Mesendoderm (in vitro differentiated cells): Measurements from ENCODE around the gene BRSK1.

Experiments
- DNase-seq: peaks from one replicate; pipeline ENCODE4 v3.0.0; 2013
- H2AK5ac ChIP-seq: 2 replicates; pipeline ENCODE4 v1.6.1; 2013; ENCODE audit warnings: low read length, inconsistent platforms
- H2BK120ac ChIP-seq: 2 replicates; pipeline ENCODE4 v1.6.1; 2013; ENCODE audit warnings: low read depth, mild to moderate bottlenecking, low read length, moderate library complexity, mixed read lengths
- H2BK15ac ChIP-seq: replicated peaks from 2 replicates; pipeline ENCODE4 v1.6.1; 2013; ENCODE audit warnings: low read depth, mild to moderate bottlenecking, moderate library complexity
- H2BK5ac ChIP-seq: 2 replicates; pipeline ENCODE4 v1.6.1; 2013; ENCODE audit warnings: low read length, inconsistent platforms
- H3K18ac ChIP-seq: 2 replicates; pipeline ENCODE4 v1.6.1; 2013; ENCODE audit warnings: mild to moderate bottlenecking, low read length, mixed read lengths
- H3K23ac ChIP-seq: one replicate; pipeline ENCODE4 v1.6.1; 2013; ENCODE audit warnings: low read length
- H3K27ac ChIP-seq: 2 replicates; pipeline ENCODE4 v1.5.1; 2013; ENCODE audit warnings: low read depth, mild to moderate bottlenecking, inconsistent platforms, low read length, moderate library complexity
- H3K27me3 ChIP-seq: 2 replicates; pipeline ENCODE4 v1.6.1; 2013; ENCODE audit warnings: low read length, control low read depth, mild to moderate bottlenecking, inconsistent platforms; ENCODE audit not compliant: insufficient read depth, poor library complexity
- H3K36me3 ChIP-seq: 2 replicates; pipeline ENCODE4 v1.6.1; 2013; ENCODE audit warnings: low read length, inconsistent platforms; ENCODE audit not compliant: control insufficient read depth, insufficient read depth
- H3K4ac ChIP-seq: one replicate; pipeline ENCODE4 v1.6.1; 2013; ENCODE audit warnings: low read depth, mild to moderate bottlenecking, low read length, moderate library complexity
- H3K4me1 ChIP-seq: 2 replicates; pipeline ENCODE4 v1.6.1; 2013; ENCODE audit warnings: low read depth, low read length, inconsistent platforms; ENCODE audit not compliant: control insufficient read depth
- H3K4me2 ChIP-seq: 2 replicates; pipeline ENCODE4 v1.6.1; 2013; ENCODE audit warnings: low read length
- H3K4me3 ChIP-seq: 2 replicates; pipeline ENCODE4 v1.5.1; 2013; ENCODE audit warnings: mild to moderate bottlenecking, low read length
- H3K56ac ChIP-seq: one replicate; pipeline ENCODE4 v1.6.1; 2013; ENCODE audit warnings: low read length
- H3K79me1 ChIP-seq: 2 replicates; pipeline ENCODE4 v1.6.1; 2013; ENCODE audit warnings: low read length, inconsistent platforms
- H3K79me2 ChIP-seq: 2 replicates; pipeline ENCODE4 v1.6.1; 2013; ENCODE audit warnings: mild to moderate bottlenecking, low read length; ENCODE audit not compliant: control insufficient read depth, insufficient read depth
- H3K9ac ChIP-seq: 2 replicates; pipeline ENCODE4 v1.6.1; 2013; ENCODE audit warnings: low read length, inconsistent platforms
- H4K5ac ChIP-seq: one replicate; pipeline ENCODE4 v1.6.1; 2013; ENCODE audit warnings: low read length
- H4K8ac ChIP-seq: one replicate; pipeline ENCODE4 v1.6.1; 2013; ENCODE audit warnings: low read depth, mild to moderate bottlenecking, control low read depth, low read length, moderate library complexity
- WGBS: extraction: QIAGEN DNeasy Blood & Tissue Kit; methylation state at CpG from one replicate; pipeline ENCODE4 v1.1.7; 2013; ENCODE audit warnings: low lambda C conversion rate, missing lambda C conversion rate; ENCODE audit not compliant: insufficient coverage; ENCODE audit errors: extremely low coverage; 5-methylcytosine and 5-hydroxymethylcytosine counted together

Gene BRSK1

DNA sequence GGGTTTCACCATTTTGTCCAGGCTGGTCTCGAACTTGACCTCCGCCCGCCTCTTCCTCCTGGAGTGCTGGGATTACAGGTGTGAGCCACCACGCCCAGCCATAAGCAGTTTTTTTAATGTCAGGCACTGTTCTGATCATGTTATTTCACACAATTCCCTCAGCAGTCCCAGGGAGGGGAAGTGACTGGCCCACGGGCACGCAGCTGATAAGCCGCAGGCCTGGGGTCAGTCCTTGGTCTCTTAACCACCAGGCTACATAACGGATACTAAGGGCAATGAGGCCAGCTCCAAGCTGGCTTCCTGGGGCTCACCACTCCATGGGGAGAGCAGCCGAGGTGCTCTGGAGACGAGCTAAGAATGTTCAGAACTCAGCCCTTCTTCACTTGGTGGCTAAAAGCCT, 13.5 kb downstream of the BRSK1 start:
- Histone ChIP-seq H3K4me1 (peaks cover 2% of the 10 kb centered on the region), H3K27me3 (no peaks in the 10 kb centered on the region), H3K18ac (no peak overlapping the region), H3K79me1 (no peaks in the 10 kb centered on the region), H3K56ac (no peak overlapping the region), H3K4me2 (no peak overlapping the region), H2BK15ac (no peak overlapping the region), H2BK5ac (no peak overlapping the region), H2BK120ac (no peak overlapping the region), H3K9ac (no peak overlapping the region), H3K4me3 (no peak overlapping the region), H4K5ac (no peak overlapping the region), H3K27ac (no peak overlapping the region), H2AK5ac (no peak overlapping the region), H3K79me2 (no peaks in the 10 kb centered on the region), H3K23ac (no peak overlapping the region), H4K8ac (no peak overlapping the region), H3K4ac (no peak overlapping the region), H3K36me3 (no peaks in the 10 kb centered on the region)
- WGBS, result no CpG with 5 or more reads among the region's 10 CpGs
- DNase-seq, result no peak

- no peak overlapping the region for H3K9ac ChIP-seq
- no CpG with 5 or more reads among the region's 10 CpGs for WGBS
- no peak overlapping the region for H2BK120ac ChIP-seq
- H3K79me2 ChIP-seq, result no peaks in the 10 kb centered on the region
- no peak for DNase-seq
- no peak overlapping the region for H3K23ac ChIP-seq
- no peak overlapping the region for H3K18ac ChIP-seq
- H4K8ac ChIP-seq, result no peak overlapping the region
- H4K5ac ChIP-seq, result no peak overlapping the region
- H3K79me1 ChIP-seq, result no peaks in the 10 kb centered on the region
- no peak overlapping the region for H3K4me3 ChIP-seq
- H2AK5ac ChIP-seq, result no peak overlapping the region
- H3K4ac ChIP-seq, result no peak overlapping the region
- H2BK15ac ChIP-seq, result no peak overlapping the region
- H3K36me3 ChIP-seq, result peaks cover 6% of the 10 kb centered on the region
- no peak overlapping the region for H3K4me2 ChIP-seq
- no peak overlapping the region for H3K56ac ChIP-seq
- H2BK5ac ChIP-seq, result no peak overlapping the region
- peaks cover 2% of the 10 kb centered on the region for H3K4me1 ChIP-seq
- H3K27me3 ChIP-seq, result no peaks in the 10 kb centered on the region
- H3K27ac ChIP-seq, result no peak overlapping the region
Measured at GRCh38 chr19:55299991-55300390, 16.2 kb downstream of the BRSK1 start.

DNA sequence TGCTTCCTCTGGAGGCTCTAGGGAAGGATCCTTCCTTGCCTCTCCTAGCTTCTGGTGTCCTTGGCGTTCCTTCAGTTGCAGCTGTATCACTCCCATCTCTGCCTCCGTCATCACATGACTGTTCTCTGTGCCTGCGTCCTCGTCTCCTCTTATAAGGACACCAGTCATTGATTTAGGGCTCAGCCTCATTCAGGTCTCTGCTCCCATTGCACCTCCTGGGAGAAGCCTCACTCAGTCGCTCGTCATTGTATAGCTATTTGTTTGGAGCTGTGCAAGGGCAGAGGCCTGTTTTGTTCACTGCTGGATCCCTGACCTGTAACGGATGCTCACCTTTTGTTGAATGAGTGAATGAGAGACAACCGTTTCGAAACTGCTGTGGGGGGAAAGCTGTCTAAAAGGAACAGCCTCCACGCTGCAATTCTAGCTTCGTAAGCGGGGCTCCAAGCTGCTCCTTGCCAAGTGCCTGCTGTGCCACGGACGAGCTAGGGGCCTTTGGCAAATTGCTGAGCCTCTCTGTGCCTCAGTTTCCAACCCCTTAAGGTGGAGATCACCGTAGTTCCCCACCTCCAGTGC, 17.2 kb downstream of the BRSK1 start:
- Histone ChIP-seq H3K27me3 (no peaks in the 10 kb centered on the region), H4K5ac (no peak overlapping the region), H3K18ac (no peak overlapping the region), H4K8ac (no peak overlapping the region), H3K9ac (peak overlapping the region; percentile 68), H2BK15ac (no peak overlapping the region), H3K56ac (peak overlapping the region; percentile 86), H3K4me3 (no peak overlapping the region), H3K27ac (no peak overlapping the region), H3K23ac (no peak overlapping the region), H2BK120ac (no peak overlapping the region), H3K79me2 (no peaks in the 10 kb centered on the region), H3K4ac (no peak overlapping the region), H3K4me2 (no peak overlapping the region), H3K36me3 (peaks cover 8% of the 10 kb centered on the region), H3K4me1 (peaks cover 2% of the 10 kb centered on the region), H2BK5ac (no peak overlapping the region), H2AK5ac (no peak overlapping the region), H3K79me1 (no peaks in the 10 kb centered on the region)
- DNase-seq, result no peak
- WGBS, result no CpG with 5 or more reads among the region's 15 CpGs

DNA sequence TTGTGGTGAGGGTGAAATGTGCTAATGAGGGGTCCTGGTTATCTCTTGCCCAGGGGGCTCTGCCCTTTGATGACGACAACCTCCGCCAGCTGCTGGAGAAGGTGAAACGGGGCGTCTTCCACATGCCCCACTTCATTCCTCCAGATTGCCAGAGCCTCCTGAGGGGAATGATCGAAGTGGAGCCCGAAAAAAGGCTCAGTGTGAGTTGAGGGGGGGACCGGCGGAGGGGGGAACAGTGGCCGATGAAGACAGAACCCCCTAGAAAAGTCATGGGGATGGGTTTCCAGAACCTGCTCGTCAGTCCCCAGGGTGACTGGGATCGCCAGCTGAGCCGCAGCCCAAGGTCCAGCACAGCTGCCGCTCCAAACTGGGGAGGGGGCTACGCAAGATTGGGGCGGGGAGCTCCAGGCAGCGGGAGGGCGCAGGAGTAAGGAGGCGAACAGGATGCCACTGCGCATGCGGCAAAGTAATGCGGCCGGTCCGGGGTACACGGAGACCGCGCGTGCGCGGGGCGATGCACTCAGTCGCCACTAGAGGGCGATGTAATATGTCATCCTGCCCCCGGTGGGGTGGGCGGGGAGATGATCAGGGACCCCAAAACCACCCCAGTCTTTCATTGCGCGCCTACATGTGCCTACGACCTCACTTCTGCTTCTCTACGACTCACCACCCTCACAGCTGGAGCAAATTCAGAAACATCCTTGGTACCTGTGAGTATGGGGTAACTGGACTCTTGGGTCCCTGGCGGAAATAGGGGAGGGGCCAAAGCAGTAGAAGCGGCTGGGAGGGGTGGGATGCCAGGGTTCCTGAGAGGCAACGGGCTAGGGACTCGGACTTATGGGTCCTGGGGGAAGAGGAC, 17.9 kb downstream of the BRSK1 start:
- H3K56ac ChIP-seq, result peak overlapping the region; percentile 86
- H3K36me3 ChIP-seq, result peaks cover 8% of the 10 kb centered on the region
- H3K27me3 ChIP-seq, result no peaks in the 10 kb centered on the region
- H2BK5ac ChIP-seq, result no peak overlapping the region
- peak overlapping the region; percentile 23 for H3K4me2 ChIP-seq
- H2AK5ac ChIP-seq, result no peak overlapping the region
- no peaks in the 10 kb centered on the region for H3K79me2 ChIP-seq
- H4K8ac ChIP-seq, result no peak overlapping the region
- DNase-seq, result peak; percentile 77
- H2BK120ac ChIP-seq, result no peak overlapping the region
- peak overlapping the region; percentile 68 for H3K9ac ChIP-seq
- no peak overlapping the region for H3K4ac ChIP-seq
- no peak overlapping the region for H3K27ac ChIP-seq
- no peak overlapping the region for H2BK15ac ChIP-seq
- no peaks in the 10 kb centered on the region for H3K79me1 ChIP-seq
- no peak overlapping the region for H3K4me3 ChIP-seq
- no CpG with 5 or more reads among the region's 42 CpGs for WGBS
- H3K18ac ChIP-seq, result no peak overlapping the region
- H3K23ac ChIP-seq, result no peak overlapping the region
- H3K4me1 ChIP-seq, result peaks cover 2% of the 10 kb centered on the region
- no peak overlapping the region for H4K5ac ChIP-seq

- Histone ChIP-seq H3K18ac (no peak overlapping the region), H3K36me3 (peaks cover 11% of the 10 kb centered on the region), H4K5ac (no peak overlapping the region), H3K27me3 (no peaks in the 10 kb centered on the region), H2BK15ac (no peak overlapping the region), H3K23ac (no peak overlapping the region), H3K4me1 (peaks cover 2% of the 10 kb centered on the region), H2BK5ac (no peak overlapping the region), H2BK120ac (no peak overlapping the region), H3K4me3 (no peak overlapping the region), H3K79me1 (no peaks in the 10 kb centered on the region), H2AK5ac (no peak overlapping the region), H3K4ac (no peak overlapping the region), H3K9ac (no peak overlapping the region), H3K4me2 (no peak overlapping the region), H4K8ac (no peak overlapping the region), H3K79me2 (no peaks in the 10 kb centered on the region), H3K56ac (no peak overlapping the region), H3K27ac (no peak overlapping the region)
- no peak for DNase-seq
- no CpG with 5 or more reads among the region's 12 CpGs for WGBS
Measured at GRCh38 chr19:55302318-55302703, 18.5 kb downstream of the BRSK1 start.
